Colonic mucosa (tissue), 4 donors: ENCODE results near the gene ZNF573. TPM values are rescaled to one million over a fixed set of nuclear protein-coding genes. Genes with fewer than 3 reads are reported as not detected.

Experiments
- DNase-seq: peaks from one replicate; pipeline ENCODE4 v3.0.0-alpha.2; 2020
- H3K27ac ChIP-seq: fragments of 200-600 bp; one replicate; pipeline ENCODE4 v1.8.0; 2021
- H3K27me3 ChIP-seq: fragments of 200-600 bp; one replicate; pipeline ENCODE4 v1.8.0; 2021
- H3K36me3 ChIP-seq: fragments of 200-600 bp; one replicate; pipeline ENCODE4 v1.8.0; 2021
- H3K4me1 ChIP-seq: fragments of 200-600 bp; one replicate; pipeline ENCODE4 v1.8.0; 2021; ENCODE audit warnings: mild to moderate bottlenecking
- H3K4me3 ChIP-seq: fragments of 200-600 bp; one replicate; pipeline ENCODE4 v1.8.0; 2021
- H3K9ac ChIP-seq, 2 donors: one replicate each; pipeline ENCODE4 v1.7.0; 2013; ENCODE audit warnings: control low read depth in 2 of 2, low read depth in 2 of 2, low read length in 2 of 2
- H3K9me3 ChIP-seq: fragments of 200-600 bp; one replicate; pipeline ENCODE4 v1.8.0; 2021
- intact Hi-C: fragments of 100-400 bp; cut with DNase I; formaldehyde crosslinking; loops from one replicate; pipeline ENCODE4 v1.14.1; 2022
- total RNA-seq, 2 donors: library from RNA; stranded (reverse); fragmentation: NEBNext Ultra II Directional in 1 of 2; extraction: Animal tissue kit (Norgen Biotek cat#: 25700) in 1 of 2; gene quantifications; one replicate each; pipeline ENCODE4 v1.2.1, GENCODE V29; 2021
- TF ChIP-seq, protein P1 (sequence below): fragments of 200-600 bp; IDR thresholded peaks from one replicate; pipeline ENCODE4 v1.8.0; 2022; ENCODE audit warnings: antibody characterized with exemption, mild to moderate bottlenecking
- donor health status: healthy.
- donor health status: DM: no; HTN: no; CAD: no.
- donor health status: DM: no; HTN: no; CAD: no.

The ZNF573 gene
- total RNA-seq, 2 donors from 2014 or later: 3.6 to 5.5 TPM

GRCh38 chr19:37692956-37693620 is 86.3 kb downstream of the ZNF573 start:
- DNase-seq: no peak
- no peak overlapping the region for H3K4me3 ChIP-seq
- TF ChIP-seq, protein P1, sequence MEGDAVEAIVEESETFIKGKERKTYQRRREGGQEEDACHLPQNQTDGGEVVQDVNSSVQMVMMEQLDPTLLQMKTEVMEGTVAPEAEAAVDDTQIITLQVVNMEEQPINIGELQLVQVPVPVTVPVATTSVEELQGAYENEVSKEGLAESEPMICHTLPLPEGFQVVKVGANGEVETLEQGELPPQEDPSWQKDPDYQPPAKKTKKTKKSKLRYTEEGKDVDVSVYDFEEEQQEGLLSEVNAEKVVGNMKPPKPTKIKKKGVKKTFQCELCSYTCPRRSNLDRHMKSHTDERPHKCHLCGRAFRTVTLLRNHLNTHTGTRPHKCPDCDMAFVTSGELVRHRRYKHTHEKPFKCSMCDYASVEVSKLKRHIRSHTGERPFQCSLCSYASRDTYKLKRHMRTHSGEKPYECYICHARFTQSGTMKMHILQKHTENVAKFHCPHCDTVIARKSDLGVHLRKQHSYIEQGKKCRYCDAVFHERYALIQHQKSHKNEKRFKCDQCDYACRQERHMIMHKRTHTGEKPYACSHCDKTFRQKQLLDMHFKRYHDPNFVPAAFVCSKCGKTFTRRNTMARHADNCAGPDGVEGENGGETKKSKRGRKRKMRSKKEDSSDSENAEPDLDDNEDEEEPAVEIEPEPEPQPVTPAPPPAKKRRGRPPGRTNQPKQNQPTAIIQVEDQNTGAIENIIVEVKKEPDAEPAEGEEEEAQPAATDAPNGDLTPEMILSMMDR: no peak
- H3K4me1 ChIP-seq: no peaks in the 10 kb centered on the region
- H3K36me3 ChIP-seq: no peaks in the 10 kb centered on the region
- no peak overlapping the region for H3K9ac ChIP-seq
- H3K9me3 ChIP-seq: no peaks in the 10 kb centered on the region
- intact Hi-C loops: no loop called here
- no peak overlapping the region for H3K27ac ChIP-seq
- no peaks in the 10 kb centered on the region for H3K27me3 ChIP-seq

GRCh38 chr19:37691881-37692504 is 87.4 kb downstream of the ZNF573 start:
- intact Hi-C loops: no loop called here
- TF ChIP-seq, protein P1: no peak
- Histone ChIP-seq H3K4me3 (peak overlapping the region; percentile 52), H3K4me1 (no peaks in the 10 kb centered on the region), H3K27me3 (no peaks in the 10 kb centered on the region), H3K27ac (peak overlapping the region; percentile 66), H3K9me3 (no peaks in the 10 kb centered on the region), H3K36me3 (no peaks in the 10 kb centered on the region), H3K9ac (peak overlapping the region; percentile 62 to 78)
- DNase-seq: peak; percentile 82

Other genes with a start within 250 kb of the ZNF573 start
- 1 to 10 TPM; 3.2 to 3.8 TPM for gene ZNF571, start 184.8 kb downstream of the ZNF573 start, total RNA-seq
- gene ZNF540, start 184.7 kb downstream of the ZNF573 start, total RNA-seq: 1 to 10 TPM in 1 of 2 donors, under 1 TPM in 1; 0.49 to 1.2 TPM
- gene ZFP30, start 124.1 kb downstream of the ZNF573 start, total RNA-seq: 1 to 10 TPM; 6.0 to 7.9 TPM
- 1 to 10 TPM; 4.9 to 7.8 TPM for gene ZNF607, start 59.8 kb downstream of the ZNF573 start, total RNA-seq
- gene WDR87, start 127.0 kb upstream of the ZNF573 start, total RNA-seq: not detected
- gene SIPA1L3, start 127.6 kb upstream of the ZNF573 start, total RNA-seq: 100 to 1,000 TPM in 1 of 2 donors, 10 to 100 TPM in 1; 98.6 to 113 TPM